HL-60 (cell line): ENCODE data around the gene SNTG2.

Source experiments
- CTCF ChIP-seq: IDR thresholded peaks from one replicate; pipeline ENCODE4 v1.5.1; 2011; ENCODE audit warnings: low read length, control low read depth, inconsistent platforms; ENCODE audit not compliant: insufficient read depth
- GABPA ChIP-seq: IDR thresholded peaks from 2 replicates; pipeline ENCODE4 v1.6.1; 2012; ENCODE audit warnings: low read depth

GRCh38 chr2:1375794-1376193, 425.1 kb downstream of the SNTG2 start:
- TF ChIP-seq GABPA (no peak), CTCF (no peak)
